ENCODE results near the gene SERPINC1.
A peak's percentile ranks its signal among the peaks of the same experiment; 100 is the strongest.
"Not testable (repeated sequence)": the region's sequence is repeated elsewhere in the genome, so short reads cannot be mapped to it uniquely, and the experiment has no call there.

The SERPINC1 gene

DNA sequence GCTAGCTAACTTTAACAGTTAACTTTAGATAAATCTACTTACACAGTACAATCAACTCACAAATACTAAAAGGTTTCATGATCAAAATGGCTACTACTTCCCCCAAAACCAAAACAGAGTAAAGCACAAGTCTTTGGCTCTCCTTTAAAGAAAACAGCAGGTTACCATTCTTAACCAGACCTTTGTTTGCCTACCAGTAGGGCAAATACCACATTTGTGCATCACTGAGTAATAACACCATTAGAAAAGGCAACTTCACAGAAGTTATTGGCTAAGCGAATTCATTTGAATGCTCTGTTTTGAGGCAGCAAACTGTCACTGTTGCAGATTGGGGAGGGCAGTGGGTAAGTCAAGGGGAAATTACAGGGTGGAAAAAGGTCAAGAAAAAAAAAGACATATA, 17.3 kb upstream of the SERPINC1 start:
- no peak overlapping the region for H3K27ac ChIP-seq
- TF ChIP-seq, protein P1, sequence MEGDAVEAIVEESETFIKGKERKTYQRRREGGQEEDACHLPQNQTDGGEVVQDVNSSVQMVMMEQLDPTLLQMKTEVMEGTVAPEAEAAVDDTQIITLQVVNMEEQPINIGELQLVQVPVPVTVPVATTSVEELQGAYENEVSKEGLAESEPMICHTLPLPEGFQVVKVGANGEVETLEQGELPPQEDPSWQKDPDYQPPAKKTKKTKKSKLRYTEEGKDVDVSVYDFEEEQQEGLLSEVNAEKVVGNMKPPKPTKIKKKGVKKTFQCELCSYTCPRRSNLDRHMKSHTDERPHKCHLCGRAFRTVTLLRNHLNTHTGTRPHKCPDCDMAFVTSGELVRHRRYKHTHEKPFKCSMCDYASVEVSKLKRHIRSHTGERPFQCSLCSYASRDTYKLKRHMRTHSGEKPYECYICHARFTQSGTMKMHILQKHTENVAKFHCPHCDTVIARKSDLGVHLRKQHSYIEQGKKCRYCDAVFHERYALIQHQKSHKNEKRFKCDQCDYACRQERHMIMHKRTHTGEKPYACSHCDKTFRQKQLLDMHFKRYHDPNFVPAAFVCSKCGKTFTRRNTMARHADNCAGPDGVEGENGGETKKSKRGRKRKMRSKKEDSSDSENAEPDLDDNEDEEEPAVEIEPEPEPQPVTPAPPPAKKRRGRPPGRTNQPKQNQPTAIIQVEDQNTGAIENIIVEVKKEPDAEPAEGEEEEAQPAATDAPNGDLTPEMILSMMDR (conservative IDR thresholded peaks at IDR 0.05), result no peak
- TF ChIP-seq ZFX (IDR thresholded peaks at IDR 0.05), result no peak

DNA sequence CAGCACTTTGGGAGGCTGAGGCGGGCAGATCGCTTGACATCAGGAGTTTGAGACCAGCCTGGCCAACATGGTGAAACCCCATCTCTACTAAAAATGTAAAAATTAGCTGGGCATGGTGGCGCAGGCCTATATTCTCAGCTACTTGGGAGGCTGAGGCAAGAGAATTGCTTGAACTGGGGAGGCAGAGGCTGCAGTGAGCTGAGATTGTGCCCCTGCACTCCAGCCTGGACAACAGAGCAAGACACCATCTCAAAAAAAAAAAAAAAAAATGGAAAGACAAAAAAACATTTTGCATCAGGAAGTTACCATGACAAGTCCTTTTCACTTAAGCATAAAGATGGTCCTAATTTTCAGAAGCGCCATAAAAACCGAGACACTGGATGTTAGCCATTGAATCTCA, 13.4 kb upstream of the SERPINC1 start:
- H3K27ac ChIP-seq, result not testable (repeated sequence)

DNA sequence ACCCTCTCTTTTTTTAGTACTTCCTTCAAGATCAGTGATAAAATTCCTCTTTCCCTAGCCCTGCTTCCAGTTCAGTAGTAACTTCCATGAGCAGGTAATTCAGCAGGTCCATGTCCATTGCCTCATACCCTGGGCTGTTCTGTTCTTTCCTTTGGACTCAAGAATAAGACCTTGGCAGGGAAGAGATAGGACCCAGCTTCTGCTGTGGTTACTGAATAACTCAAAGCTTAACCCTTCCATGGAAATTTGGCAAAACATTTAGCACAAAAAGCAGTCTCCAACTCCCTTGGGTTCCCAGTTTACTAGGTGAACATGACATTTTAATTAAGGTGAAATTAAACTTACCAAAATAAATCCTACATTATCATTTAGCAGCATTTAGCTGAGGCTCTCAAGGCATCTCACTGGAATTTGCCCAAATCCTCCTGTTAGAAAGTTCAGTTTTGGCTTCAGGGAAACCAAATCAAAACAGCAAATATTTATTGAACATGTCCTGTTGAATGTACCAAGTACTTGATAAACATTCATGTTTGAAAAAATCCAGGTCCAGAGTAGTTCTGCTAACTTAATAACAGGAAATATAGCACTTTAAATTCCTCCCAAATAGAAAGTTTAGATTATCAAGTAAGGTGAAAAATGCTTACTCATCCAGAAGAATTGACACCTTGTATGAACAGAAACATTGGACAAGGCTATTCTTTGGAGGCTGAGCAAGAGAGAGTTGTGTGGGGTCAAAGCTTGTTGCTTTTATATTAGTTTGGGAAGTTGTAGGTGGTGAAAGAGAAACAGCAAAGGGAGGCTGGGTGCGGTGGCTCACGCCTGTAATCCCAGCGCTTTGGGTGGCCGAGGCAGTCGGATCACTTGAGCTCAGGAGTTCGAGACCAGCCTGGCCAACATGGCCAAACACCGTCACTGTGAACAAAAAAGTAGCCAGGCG, 8.4 kb upstream of the SERPINC1 start:
- TF ChIP-seq, protein P1 (conservative IDR thresholded peaks at IDR 0.05), result no peak
- no peak for TF ChIP-seq ZFX (IDR thresholded peaks at IDR 0.05)
- peak overlapping the region; percentile 63 for H3K27ac ChIP-seq

DNA sequence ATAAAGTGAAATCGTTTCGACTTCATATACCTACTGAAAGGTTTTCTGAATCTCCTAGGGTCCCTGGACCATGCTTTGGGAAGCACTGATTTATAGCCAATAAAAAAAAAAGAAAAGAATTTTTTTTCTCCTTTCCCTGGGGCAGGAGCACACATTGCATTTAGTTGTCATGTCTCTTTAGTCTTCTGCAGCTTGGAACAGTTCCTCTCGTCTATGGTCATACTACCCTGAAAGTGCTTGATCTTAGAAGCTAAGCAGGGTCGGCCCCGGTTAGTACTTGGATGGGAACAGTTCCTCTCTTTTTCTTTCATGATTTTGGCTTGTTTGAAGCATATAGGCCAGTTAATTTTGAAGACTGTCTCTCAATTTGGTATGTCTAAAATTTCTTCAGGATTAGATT, 3.7 kb upstream of the SERPINC1 start:
- H3K27ac ChIP-seq, result no peak overlapping the region
- TF ChIP-seq, protein P1 (conservative IDR thresholded peaks at IDR 0.05), result no peak
- TF ChIP-seq ZFX (IDR thresholded peaks at IDR 0.05), result no peak

DNA sequence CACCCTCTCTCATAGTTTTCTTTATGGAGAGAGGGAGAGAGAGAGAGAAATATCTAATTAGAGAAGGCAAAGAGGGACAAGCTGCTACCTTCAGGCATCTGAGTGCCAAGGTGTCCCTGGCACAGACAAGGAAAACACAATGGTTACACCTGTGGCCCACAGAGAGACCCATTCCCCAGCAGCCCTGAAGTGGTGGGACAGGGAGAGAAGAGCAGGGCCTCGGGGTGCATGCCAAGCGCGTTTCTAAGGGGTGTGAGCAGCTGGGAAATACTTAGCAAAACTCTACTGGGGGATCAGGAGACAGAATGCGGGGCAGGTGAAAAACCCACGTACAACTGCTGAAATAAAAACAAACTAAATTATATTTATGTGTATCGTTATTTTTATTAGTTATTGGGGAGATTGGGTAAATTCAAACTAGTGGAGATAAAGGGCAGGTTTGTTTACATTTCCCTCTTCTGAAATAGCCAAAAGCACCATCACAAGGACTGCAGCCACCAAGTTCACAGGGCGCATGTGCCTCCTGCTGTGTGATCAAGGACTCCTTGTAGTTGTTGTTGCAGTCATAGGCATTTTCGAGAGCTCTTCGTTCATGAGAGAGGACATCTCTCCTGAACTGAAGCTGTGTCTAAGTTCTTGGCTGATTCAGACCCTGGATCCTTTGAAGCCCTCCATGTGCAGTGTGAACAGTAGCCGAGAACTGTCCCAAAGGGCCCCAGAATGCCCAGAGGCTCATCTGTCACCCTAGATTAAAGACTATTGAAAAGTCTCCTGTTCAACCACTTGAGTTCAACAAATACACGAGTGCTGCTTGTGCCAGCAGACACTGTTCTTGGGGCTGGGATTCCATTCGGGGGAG, 737 bp upstream of the SERPINC1 start:
- TF ChIP-seq ZFX (IDR thresholded peaks at IDR 0.05), result no peak
- TF ChIP-seq, protein P1 (conservative IDR thresholded peaks at IDR 0.05), result no peak
- no peak overlapping the region for H3K27ac ChIP-seq

DNA sequence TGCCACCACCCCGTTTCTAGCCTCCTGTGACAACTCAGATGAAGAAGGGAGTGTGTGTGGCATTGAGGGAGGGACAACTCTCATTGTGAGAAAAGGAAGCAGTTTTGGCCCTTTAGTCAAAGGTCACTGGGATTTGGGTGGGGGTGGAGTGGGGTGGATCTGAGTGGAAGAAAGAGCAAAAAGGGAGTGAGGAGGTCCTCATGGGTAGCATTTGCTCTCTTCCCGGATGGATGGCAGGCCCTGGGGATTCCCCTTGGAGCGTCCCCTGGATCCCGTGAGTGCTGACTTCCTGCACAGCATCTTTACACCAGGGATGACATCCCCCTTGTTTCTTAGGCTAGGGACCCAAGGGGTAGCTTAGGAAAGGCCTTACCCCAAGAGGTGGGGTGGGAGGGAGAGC, 460 bp downstream of the SERPINC1 start:
- no peak for TF ChIP-seq ZFX (IDR thresholded peaks at IDR 0.05)
- TF ChIP-seq, protein P1 (conservative IDR thresholded peaks at IDR 0.05), result no peak

DNA sequence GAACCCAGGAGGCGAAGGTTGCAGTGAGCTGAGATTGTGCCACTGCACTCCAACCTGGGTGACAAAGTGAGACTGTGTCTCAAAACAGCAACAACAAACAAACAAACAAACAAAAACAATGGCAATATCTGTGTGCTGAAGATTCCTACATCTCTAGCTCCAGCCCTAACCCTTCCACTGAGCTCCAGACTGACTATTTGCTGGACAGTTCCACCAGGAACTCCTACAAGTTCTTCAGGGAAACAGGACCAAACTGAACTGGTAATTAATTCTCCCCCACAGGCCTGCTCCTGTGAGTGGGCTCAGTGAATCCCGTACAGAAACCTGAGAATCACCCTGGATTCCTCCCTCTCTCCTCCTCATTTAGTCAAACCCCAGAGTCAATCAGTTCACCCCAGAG, 1.5 kb downstream of the SERPINC1 start:
- no peak for TF ChIP-seq ZFX (IDR thresholded peaks at IDR 0.05)
- TF ChIP-seq, protein P1 (conservative IDR thresholded peaks at IDR 0.05), result no peak
- H3K27ac ChIP-seq, result no peak overlapping the region

More for the DNA sequence above, 460 bp downstream of the SERPINC1 start:
- H3K27ac ChIP-seq, result no peak overlapping the region

All from C4-2B (cell line).